Stimulated activated CD8-positive, alpha-beta memory T cell treated with anti-CD3 and anti-CD28 coated beads, Interleukin-4, amount 100 ng/mL, for 4 hours (primary cell): ENCODE data around the gene ENTPD6.
"Not testable (repeated sequence)": the region's sequence is repeated elsewhere in the genome, so short reads cannot be mapped to it uniquely, and the experiment has no call there.

ENCODE experiments used
- DNase-seq, 2 donors: peaks; one replicate each; pipeline ENCODE4 v3.0.0-alpha.2; 2020; ENCODE audit warnings: low read depth in 2 of 2, low spot score in 1 of 2

Gene ENTPD6

DNA sequence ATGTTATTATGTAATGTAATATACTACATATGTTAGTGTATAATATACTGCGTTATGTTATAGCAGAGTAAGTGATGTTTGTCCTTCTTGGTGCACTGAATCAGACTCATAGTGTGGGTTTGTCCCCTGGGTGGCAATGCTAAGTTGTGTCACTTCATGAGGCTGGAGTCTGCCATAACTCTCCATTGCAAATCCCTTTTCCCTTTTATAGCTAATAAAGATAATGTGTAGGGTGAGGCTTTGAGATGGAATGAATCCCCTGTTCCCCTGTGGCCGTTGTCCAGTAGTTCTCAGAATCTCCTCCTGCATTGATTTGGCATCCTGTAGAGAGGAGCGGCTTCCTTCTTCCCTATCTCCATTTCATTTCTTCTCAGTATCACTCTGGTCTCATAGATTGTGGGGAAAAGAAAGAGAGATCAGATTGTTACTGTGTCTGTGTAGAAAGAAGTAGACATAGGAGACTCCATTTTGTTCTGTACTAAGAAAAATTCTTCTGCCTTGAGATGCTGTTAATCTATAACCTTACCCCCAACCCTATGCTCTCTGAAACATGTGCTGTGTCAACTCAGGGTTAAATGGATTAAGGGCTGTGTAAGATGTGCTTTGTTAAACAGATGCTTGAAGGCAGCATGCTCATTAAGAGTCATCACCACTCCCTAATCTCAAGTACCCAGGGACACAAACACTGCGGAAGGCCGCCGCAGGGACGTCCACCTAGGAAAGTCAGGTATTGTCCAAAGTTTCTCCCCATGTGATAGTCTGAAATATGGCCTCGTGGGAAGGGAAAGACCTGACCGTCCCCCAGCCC is 45.5 kb downstream of the ENTPD6 start:
- not testable (repeated sequence) for DNase-seq

DNA sequence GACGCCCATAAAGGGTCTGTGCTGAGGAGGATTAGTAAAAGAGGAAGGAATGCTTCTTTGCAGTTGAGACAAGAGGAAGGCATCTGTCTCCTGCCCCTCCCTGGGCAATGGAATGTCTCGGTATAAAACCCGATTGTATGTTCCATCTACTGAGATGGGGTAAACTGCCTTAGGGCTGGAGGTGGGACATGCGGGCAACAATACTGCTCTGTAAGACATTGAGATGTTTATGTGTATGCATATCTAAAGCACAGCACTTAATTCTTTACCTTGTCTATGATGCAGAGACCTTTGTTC is 46.1 kb downstream of the ENTPD6 start:
- not testable (repeated sequence) for DNase-seq

DNA sequence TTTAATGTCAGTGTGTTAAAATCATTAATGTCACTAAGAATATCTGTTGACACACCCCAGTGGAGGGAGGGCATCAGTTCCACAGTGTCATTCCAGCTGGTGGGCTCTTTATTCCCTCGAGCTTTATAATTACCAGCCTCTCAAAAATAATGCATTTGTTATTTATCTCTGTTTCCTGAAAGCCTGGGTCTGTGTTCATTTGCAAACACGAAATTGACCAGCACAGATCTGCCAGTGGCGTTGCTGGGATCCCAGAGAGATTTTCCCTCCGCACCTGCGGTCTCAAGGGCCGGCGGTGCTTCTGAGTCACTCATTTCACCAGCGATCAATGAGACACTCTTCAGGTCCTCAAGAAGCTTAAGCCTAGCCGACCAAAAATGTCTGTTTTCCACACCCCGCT is 46.7 kb downstream of the ENTPD6 start:
- DNase-seq: no peak

DNA sequence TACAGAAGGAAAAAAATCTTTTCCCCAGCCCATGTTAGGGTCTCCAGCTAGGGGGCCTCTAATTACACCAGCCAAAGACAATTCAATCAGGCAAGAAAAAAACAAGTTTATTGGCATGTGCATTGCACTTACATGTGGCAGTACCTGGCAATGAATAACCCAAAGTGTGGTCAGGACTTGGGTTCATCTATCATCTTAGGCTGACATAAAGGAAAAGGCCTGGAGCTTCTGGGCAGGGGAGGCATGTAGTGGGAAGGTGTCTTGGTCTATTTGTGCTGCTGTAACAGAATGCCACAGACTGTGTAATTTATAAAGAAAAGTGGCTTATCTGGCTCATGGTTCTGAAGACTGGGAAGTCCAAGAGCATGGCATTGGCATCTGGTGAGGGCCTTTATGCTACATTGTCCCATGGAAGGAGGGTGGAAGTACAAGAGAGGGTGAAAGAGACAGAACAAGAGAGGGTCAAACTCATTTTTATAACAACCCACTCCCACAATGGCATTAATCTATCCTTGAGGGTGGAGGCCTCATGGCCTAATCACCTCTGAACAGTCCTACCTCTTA is 48.0 kb downstream of the ENTPD6 start:
- no peak for DNase-seq

DNA sequence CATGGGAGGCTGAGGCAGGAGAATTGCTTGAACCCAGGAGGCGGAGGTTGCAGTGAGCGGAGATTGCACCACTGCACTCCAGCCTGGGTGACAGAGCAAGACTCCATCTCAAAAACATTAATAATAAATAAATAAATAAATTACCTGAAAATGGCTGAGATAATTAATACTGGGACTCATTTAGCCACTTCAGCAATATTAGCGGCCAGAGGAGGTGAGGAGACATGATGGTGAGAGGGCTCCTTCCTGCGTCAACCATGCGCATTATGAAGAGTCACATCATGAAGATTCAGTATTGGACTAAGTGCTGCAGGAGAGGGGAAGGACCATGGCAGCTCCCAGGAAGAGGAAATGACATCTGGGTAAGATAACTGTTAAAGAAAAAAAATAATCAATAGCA is 49.5 kb downstream of the ENTPD6 start:
- no peak for DNase-seq

DNA sequence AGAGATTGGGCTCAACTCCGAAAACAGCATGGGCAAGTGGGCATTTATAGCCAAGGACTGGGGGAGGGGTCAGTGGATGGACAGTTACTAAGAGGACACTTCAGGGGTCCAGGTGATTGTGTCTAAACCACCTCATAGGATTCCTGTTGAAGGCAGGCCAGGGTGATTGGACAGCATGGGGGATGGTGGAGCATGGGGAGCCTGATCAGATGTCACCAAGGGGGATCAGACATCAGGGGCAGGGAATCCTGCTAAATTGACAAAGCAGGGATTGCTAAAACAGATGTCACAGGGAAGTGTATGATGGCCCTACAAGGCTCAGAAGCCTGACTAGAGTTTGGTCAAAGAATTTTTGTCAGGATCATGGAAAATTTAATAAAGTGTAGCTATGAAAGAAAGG is 49.9 kb downstream of the ENTPD6 start:
- DNase-seq: no peak

DNA sequence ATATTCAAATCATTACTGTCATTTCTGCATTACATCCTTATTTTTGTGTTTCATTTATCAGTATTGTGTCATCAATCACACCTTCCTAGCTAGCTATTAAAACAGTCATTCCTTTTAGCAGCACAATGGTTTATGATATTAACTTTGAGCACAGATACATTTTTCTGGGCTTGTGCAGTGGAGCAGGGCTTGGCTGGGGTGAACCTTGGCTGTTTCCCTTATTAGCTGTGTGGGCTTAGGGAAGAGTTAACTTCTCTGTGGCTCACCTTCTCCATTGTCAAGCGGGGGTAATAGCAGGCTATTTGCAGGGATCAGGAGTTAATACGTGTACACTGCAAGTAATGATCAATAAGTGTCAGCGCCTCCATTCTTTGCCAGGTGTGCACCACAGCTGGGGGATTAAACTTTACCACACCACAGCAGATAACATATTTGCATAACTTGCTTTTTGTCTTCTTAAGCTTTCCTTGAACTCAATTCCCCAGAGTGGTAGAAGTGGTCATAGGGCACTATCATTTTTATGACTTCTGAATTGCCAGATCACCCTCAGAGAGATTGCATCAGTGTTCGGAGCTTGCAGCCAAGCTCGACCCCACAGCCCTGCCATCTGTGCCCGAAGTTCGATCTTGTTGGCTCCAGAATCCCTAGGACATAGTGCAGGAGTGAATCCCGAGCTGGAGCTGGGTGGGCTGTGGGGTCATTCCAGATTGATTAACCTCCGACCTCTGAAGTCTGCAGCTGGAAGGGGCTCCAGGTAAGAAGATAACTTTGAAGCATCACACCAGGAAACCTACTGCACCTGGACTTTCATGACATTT is 50.9 kb downstream of the ENTPD6 start:
- DNase-seq: no peak

DNA sequence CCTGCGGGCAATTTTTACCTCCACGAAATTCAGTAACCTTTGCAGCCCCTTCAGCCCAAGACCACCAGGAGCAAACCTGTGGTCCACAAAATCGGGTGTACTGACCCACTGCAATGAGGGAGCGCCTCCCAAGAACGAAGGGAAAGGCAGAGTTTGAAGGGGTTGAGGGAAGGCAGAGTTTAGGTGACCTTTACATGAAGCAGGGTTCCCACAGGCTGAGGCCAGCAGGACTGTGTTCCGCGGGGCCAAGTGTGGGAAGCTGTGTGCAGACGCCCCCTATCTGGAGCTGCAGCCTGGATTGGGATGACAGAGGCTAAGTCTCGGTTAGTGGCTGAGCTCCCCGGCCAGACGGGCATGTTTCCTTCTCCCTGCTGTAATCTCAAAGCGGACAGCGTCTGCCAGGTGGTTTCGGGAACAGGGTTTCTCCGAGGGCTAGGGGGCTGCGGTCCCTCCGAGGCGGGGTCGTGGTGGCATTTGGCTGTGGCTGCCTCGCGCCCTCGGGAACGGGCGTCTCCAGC is 51.5 kb downstream of the ENTPD6 start:
- DNase-seq: no peak

DNA sequence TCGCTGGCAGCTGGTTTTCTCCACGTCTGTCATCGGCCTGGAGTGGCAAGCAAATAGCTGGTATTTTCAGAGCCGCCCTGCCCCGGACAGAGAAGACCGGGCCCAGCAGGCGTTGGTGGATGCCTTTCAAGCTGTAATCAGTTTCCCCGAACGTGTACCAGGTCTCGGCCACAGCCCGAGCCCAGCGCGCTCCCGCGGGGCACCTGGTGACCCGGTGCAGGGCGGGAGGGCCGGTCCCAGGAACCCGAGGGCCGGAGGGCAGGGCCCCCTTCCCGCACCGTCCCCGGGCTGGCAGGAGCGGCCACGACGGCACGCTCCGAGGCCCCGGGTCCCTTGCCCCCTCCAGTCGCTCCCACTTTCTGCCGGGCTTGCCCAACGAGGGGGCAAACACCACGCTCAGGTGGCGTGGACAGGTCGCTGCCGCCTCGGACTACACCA is 52.0 kb downstream of the ENTPD6 start:
- DNase-seq: no peak

DNA sequence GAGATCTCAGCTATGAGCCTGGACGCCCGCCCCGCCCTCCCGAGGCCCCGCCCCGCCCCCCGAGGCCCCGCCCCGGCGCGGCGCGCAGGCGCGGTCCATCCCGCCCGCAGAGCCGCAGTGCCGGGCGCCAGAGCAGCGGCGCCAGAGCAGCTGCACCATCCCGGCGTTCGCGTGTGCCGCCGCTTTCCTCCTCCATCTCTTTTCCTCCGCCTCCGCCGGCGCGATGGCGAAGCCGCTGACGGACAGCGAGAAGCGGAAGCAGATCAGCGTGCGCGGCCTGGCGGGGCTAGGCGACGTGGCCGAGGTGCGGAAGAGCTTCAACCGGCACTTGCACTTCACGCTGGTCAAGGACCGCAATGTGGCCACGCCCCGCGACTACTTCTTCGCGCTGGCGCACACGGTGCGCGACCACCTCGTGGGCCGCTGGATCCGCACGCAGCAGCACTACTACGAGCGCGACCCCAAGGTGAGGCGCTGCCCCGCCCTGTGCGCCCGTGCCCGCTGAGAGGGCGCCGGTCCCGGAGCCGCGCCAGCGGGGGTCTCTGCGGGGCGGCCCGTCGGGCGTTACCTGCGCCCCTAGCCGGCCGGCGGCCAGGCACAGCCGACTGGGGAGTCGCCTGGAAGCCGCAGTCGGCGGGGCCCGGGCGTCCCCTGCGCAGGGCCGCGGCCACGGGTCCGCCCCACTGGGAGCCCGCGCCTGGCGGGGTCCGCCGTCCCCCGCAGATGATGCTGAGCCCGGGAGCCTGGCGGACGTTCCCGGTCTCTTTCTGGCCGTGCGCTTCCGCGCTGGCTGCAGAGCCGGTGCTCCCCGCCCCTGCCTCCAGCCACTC is 52.7 kb downstream of the ENTPD6 start, which contains the start of gene PYGB:
Gene PYGB, plus strand, starts transcription at position 130 of the 830 bp plus-strand sequence. Its CDS starts 94 bp downstream, at position 224.
- peak in 1 of 2 donors; percentile 42 for DNase-seq

DNA sequence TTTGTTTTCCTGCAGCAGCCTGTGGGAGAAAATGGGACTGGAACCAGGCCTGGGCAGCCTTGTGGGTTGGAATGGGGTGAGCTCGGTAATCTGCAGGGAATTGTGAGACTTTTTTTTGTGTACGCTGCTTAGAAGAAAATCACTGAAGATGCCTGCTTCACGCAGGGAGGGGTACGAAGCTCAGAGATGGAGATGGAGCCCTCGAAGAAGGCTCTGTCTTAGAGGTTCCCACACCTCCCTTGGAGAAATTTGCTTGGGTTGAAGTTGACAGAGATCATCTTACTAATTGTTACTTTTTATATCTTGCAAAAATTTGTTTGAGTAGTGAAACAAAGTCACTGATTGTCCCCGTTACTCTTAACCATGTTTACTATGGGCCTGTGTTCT is 53.3 kb downstream of the ENTPD6 start:
- DNase-seq: no peak

DNA sequence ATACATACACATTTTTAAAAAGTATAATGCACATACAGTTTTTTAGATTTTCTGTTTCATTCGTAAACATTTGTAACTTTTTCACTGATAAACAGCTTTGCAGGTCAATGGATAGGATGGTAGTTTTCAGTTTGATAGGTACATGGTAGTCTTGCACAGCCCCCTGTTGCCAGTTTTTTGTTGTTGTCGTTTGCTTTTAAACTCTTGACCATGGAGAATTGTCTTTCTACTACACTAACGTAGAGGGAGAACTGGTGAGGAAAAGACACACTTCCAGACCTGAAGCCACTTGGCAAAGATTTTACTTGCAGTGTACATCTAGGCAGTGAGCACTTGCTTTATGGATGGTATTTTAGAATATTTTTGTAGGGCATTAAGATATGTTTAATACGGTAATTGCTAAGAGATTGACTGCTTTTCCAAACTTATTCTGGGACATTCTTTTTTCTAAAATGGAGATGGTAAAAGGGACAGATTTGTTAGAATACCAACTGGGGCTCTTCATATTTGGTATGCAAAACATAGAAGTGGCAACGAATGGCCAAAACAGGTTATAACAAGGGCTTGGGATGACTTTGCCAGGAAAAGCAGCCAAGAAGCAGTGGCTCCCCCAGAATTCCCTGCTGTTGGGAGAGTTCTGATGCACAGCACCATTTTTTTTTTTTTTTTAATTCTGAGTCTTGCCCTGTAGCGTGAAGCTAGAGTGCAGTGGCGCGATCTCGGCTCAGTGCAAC is 53.9 kb downstream of the ENTPD6 start:
- no peak for DNase-seq

DNA sequence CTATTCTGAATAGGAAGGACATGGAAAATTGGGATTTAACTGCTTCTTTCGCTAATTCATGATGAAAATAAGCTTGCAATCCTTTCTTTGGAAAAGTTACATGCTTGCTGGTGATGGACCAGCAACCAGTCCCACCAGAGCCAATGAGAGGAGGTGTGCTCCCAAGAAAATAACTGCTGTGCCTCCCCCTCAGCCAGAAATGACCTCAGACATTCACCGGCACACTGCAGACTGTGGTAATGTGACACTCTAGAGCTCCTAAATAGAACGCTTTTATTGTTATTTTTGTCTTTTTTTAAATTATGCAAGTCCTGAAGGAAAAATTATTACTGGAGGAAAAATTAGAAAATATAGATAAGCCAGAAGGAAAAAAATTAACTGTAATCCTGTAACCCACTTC is 55.0 kb downstream of the ENTPD6 start:
- no peak for DNase-seq

DNA sequence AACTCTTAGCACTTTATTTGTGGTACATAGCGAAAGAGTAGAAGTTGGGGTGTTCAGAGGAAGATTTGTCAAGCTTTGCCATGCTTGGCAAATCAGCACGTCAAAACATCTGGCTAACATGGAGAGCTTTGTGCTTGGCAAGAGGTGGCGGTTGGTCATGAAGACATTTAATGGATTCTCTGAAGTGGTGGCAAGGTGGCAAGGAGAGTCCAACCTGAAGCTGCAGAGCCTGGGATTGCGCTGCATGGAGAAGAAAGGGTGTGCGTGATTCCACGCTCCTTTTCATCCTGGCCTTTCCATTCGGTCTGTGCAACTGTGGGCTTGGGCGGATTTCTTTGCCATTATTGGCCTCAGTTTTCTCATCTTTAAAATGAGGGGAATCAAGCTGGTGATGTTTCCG is 55.5 kb downstream of the ENTPD6 start:
- DNase-seq: no peak

DNA sequence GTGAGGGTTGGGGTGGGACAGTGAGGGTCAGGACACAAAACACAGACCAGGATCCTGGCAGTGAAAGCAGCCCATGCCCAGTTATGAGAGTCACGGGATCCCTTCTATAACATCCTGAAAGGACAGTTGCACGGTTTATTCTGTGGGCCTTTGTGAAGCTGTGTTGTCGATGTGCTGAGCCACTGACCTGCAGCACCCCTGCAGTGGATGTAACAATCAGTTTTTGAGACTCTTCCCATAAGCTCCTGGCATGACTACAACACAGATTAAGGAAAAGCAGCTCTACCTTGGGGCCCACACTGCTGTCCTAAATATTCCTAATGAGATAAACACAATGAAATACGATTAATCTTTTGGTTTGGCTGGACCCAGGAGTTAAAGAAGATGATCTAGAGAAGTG is 56.0 kb downstream of the ENTPD6 start:
- DNase-seq: no peak

DNA sequence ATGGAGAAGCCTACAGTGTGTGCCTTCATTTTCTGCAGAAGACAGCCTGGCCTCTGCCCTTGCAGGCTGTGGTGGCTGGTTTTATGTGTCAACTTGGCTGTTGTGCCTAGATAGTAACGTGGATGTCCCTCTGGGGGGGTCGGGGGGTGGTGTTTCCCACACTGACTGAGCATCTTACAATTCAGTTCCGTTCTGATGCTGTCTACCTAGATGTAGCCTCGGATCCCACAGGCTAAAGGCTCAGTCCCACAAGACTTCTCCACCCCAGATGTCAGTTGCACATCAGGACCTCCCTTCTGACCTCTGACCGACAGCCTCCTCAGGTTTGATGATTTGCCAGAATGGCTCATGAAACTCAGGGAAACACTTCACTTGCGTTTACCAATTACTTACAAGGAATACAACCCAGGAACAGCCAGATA is 56.7 kb downstream of the ENTPD6 start:
- DNase-seq: no peak

DNA sequence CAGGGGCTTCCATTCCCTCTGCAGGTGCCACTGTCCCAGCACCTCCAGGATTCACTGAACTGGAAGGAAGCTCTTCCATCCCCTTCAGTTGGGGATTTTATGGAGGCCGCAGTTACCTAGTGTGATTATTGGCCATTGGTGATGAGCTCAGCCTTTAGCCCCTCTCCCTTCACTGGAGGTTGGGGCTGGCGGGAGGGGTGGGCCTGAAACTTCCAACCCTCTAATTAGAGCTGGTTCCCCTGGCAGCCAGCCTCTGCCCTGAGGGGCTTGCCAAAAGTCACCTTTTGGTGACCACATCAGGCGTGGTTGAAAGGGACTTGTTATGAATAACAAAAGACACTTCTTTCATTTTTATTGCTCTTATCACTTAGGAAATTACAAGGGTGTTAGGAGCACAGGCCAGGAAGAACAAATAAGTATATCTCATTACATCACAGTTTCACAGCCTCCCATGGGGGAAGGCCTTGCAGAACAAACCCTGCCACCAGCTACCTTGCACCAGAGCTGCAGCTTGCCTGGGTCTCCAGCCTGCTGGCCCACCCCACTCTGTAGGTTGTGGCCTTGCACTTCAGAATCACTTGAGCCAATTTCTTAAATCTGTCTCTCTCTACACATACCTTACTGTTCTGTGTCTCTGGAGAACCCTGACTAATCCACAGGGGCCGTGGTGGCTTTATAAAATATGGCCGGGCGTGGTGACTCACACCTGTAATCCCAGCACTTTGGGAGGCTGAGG is 57.3 kb downstream of the ENTPD6 start:
- DNase-seq: no peak

DNA sequence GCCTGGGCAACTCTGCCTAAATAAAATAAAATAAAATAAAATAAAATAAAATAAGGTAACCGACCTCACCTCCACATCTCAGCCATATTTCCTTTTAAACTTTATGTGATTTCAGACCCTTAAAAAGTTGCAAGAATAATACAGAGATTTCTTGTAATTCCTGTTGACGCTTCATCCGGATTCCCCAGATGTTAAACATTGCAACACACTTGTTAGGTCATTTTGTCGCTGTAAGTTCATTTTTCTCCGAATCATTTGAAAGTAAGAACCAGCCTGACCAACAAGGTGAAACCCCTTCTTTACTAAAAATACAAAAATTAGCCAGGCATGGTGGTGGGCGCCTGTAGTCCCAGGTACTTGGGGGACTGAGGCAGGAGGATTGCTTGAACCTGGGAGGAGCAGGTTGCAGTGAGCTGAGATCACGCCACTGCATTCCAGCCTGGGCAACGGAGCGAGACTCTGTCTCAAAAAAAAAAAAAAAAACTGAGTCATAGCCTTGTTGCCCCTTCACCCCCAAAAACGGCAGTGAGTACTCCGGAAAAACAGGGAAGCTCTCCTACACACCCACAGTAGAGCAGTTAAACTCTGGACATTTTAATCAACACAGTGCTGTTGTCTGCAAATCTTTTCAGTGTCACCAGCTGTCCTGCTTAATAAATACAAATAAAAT is 58.2 kb downstream of the ENTPD6 start:
- no peak for DNase-seq

DNA sequence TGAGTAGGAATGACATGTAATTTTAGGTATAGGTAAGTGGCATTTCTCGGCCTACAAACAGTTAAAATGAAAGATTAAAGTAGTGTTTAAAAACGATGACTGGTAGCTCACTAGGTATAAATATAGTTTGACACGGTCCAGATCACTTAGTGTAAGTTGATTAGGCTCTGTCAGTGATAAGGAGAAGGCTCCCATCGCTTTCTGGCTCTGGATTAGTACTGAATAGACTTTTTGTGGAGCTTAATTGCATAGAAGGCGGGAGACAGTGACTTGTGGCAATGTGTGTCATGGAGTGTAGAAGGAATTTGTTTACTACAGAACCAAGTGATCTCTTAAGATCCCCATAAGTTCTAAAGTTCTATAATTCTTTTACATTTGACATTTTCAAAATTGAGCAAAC is 59.1 kb downstream of the ENTPD6 start:
- no peak for DNase-seq
